ACHN (cell line): ENCODE results near the gene MEN1.

Experiments
- DNase-seq: peaks from one replicate; pipeline ENCODE4 v3.0.0-alpha.2; 2015
- in situ Hi-C: cut with HindIII; loops from 2 replicates; pipeline ENCODE4 v1.10.0; 2017; ENCODE audit warnings: low sequenced_read_pairs, low pct_ligation_motif_present, low pct_unique_long_range_greater_than_20kb

MEN1 gene

GRCh38 chr11:64792482-64792881 is 17.9 kb downstream of the MEN1 start:
- no peak for DNase-seq
- in situ Hi-C loops: no loop called here

- in situ Hi-C loops: no loop called here
- no peak for DNase-seq
These were observed 18.5 kb downstream of the MEN1 start for GRCh38 chr11:64791781-64792291.

- no peak for DNase-seq
- in situ Hi-C loops: no loop called here
These were observed 19.9 kb downstream of the MEN1 start for GRCh38 chr11:64790205-64791095.

- DNase-seq: no peak
- in situ Hi-C loops: no loop called here
These were observed 20.8 kb downstream of the MEN1 start for GRCh38 chr11:64789331-64790204.

GRCh38 chr11:64788321-64789215 is 21.8 kb downstream of the MEN1 start:
- DNase-seq: no peak
- in situ Hi-C loops: no loop called here

GRCh38 chr11:64787526-64788320 is 22.6 kb downstream of the MEN1 start:
- peak; percentile 57 for DNase-seq
- in situ Hi-C loops: no loop called here

GRCh38 chr11:64786308-64786707 is 24.0 kb downstream of the MEN1 start:
- in situ Hi-C loops: no loop called here
- DNase-seq: no peak

- in situ Hi-C loops: no loop called here
- DNase-seq: no peak
These were observed 25.4 kb downstream of the MEN1 start for GRCh38 chr11:64784813-64785581.

- DNase-seq: peak; percentile 99
- in situ Hi-C loops: no loop called here
These were observed 31.7 kb downstream of the MEN1 start, which contains the start of gene SF1 for GRCh38 chr11:64778473-64779298. SF1 (minus strand) TSS chr11:64778542; CDS start chr11:64778392, 150 bp downstream.

GRCh38 chr11:64778223-64778472 is 32.2 kb downstream of the MEN1 start:
- DNase-seq: no peak
- in situ Hi-C loops: no loop called here

GRCh38 chr11:64777449-64778222 is 32.7 kb downstream of the MEN1 start:
- peak; percentile 72 for DNase-seq
- in situ Hi-C loops: no loop called here

GRCh38 chr11:64776875-64777274 is 33.5 kb downstream of the MEN1 start:
- DNase-seq: no peak
- in situ Hi-C loops: no loop called here

- DNase-seq: no peak
- in situ Hi-C loops: no loop called here
These were observed 33.9 kb downstream of the MEN1 start for GRCh38 chr11:64776425-64776824.

GRCh38 chr11:64774144-64774543 is 36.2 kb downstream of the MEN1 start:
- no peak for DNase-seq
- in situ Hi-C loops: no loop called here

- in situ Hi-C loops: no loop called here
- DNase-seq: no peak
These were observed 37.9 kb downstream of the MEN1 start for GRCh38 chr11:64772303-64773018.
